Suppressor macrophage (primary cell): ENCODE measurements around the gene PPP1R18.
"Not testable (repeated sequence)": the region's sequence is repeated elsewhere in the genome, so short reads cannot be mapped to it uniquely, and the experiment has no call there.

ENCODE experiments used
- DNase-seq, 4 experiments: peaks; one replicate each; pipeline ENCODE4 v3.0.0-alpha.2; 2020 to 2022
- total RNA-seq, 17 experiments: gene quantifications; one replicate each; lab custom pipeline; 2026; ENCODE audit warnings: mixed read lengths in 6 of 17, inconsistent platforms in 3 of 17; lab: John Stamatoyannopoulos, UW

PPP1R18 gene, protein sequence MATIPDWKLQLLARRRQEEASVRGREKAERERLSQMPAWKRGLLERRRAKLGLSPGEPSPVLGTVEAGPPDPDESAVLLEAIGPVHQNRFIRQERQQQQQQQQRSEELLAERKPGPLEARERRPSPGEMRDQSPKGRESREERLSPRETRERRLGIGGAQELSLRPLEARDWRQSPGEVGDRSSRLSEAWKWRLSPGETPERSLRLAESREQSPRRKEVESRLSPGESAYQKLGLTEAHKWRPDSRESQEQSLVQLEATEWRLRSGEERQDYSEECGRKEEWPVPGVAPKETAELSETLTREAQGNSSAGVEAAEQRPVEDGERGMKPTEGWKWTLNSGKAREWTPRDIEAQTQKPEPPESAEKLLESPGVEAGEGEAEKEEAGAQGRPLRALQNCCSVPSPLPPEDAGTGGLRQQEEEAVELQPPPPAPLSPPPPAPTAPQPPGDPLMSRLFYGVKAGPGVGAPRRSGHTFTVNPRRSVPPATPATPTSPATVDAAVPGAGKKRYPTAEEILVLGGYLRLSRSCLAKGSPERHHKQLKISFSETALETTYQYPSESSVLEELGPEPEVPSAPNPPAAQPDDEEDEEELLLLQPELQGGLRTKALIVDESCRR
- 153 to 435 (median 226) reads per million in 17 experiments for total RNA-seq

DNA sequence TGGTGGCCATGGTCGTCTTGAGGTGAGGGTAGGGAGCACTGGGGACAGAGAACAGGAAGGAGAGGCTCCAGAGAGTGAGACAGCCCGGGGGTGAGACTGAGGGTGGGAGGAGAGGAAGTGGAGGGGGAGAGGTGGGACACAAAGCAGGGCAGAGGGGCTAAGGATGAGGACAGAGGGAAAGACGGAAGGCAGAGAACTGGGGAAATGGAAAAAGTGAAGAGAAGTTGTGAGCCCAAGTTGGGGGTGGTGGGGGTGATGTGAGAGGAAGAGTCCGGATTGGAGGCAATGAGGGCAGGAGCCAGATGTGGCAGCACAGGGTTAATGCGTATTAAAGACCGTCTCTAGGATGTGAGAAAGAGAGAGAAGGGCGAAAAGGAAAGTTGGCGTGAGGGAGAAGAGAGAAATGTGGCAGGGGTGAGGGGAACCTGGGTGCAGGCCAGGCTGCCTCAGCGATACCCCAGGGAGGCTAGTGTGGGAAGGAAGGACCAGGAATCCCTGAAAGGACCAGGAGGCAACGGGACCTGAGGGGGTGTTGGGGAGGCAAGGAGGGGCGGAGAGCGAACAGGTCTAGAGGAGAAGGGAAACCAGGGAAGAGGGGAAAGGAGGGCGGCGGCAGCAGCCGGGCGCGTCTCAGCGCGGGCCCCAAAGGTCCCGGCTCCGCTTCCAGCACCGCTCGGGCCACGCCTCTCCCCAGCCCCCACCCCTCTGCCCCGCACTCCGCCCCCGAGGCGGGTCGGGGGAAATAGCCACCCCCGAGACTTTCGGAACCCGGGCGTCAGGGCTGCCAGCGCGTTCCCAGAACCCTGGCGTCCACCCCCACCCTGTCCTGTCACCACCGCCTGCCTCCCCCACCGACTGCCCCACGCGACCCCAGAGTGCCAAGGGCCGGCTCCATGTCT lies at the start of gene PPP1R18:
Gene PPP1R18 (minus strand): TSS at position 637 of the 899 bp plus-strand sequence. CDS start 627 bp downstream, at position 10.
- DNase-seq = peak; percentile 68 to 93 (median 84)

DNA sequence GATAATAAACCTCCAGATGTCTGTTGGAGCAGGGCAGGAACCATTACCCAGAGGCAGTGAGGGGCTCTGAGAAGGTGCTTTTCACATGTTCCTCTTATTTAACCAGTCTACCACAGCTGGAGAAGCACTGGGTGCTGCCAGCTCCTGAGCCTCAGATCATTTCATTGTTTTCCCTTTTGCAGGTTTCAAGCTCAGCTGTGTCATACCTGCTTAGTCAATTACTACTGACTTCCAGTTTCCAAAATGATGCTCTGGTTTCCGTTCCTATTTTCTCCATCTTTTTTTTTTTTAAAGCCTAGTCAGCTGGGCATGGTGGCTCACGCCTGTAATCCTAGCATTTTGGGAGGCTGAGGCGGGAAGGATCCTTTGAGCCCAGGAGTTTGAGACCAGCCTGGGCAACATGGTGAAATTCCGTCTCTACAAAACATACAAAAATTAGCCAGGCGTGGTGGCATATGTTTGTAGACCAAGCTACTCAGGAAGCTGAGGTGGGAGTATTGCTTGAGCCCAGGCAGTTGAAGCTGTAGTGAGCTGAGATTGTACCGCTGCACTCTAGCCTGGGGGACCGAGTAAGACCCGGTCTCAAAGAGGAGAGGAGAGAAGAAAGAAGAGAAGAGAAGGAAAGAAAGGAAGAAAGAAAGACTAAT lies 49.3 kb upstream of the PPP1R18 start:
- no peak for DNase-seq

DNA sequence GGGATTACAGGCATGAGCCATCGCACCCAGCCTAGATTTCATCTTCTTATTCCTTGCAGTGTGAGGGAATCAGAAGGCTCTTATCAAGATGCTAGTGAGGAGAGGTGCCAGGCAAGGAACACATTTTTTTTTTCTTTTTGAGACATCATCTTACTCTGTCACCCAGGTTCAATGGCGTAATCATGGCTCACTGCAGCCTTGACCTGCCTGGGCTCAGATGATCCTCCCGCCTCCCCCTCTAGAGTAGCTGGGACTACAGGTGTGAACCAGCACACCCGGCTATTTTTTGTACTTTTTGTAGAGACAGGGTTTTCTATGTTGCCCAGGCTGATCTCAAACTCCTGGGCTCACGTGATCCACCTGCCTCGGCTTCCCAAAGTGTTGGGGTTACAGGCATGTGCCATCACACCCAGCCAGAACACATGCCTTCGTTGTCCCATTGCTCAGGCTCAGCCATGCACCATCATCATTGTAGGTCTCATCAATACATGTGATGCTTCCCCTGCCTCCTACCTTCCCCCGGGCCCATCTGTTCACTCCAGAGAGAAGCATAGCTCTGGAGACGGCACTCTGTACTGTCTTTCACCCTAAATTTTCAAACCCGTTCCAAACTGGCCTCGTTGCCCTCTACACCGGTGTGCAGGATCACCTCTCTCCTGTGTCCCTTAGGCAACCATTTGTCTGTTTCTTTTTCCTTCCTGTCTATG lies 45.9 kb upstream of the PPP1R18 start:
- no peak for DNase-seq

DNA sequence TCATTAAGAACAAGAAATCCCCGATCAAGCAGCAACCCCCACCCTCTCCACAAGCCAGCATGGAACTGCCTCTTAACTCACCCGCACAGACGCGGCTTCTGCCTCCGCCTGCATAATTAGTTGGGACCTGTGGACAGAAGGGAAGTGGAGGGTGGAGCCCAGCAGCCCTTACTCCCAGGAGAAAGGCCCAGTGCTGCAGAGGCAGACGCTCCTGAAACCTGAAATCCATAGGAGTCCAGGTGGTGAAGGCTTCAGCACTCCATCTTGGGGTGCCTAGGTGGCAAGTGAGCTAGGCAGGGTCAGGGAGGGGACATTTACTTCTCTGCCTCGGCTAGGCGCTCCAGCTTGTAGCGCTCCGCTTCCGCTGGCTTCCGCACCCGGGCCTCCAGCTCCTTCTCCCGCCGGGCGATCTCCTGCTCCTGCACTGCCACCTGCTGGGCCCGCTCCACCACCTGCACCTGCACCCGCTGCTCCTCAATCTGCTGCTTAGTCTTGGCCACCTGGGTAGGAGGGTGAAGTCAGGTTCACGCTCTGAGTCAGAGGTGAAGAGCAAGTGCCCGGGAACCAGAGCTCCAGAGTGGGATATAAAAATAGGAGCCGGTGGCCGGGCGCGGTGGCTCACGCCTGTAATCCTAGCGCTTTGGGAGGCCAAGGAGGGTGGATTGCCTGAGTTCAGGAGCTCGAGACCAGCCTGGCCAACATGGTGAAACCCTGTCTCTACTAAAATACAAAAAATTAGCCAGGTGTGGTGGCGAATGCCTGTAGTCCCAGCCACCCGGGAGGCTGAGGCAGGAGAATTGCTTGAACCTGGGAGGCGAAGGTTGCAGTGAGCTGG lies 44.4 kb upstream of the PPP1R18 start:
- peak; percentile 64 to 90 (median 80) for DNase-seq

DNA sequence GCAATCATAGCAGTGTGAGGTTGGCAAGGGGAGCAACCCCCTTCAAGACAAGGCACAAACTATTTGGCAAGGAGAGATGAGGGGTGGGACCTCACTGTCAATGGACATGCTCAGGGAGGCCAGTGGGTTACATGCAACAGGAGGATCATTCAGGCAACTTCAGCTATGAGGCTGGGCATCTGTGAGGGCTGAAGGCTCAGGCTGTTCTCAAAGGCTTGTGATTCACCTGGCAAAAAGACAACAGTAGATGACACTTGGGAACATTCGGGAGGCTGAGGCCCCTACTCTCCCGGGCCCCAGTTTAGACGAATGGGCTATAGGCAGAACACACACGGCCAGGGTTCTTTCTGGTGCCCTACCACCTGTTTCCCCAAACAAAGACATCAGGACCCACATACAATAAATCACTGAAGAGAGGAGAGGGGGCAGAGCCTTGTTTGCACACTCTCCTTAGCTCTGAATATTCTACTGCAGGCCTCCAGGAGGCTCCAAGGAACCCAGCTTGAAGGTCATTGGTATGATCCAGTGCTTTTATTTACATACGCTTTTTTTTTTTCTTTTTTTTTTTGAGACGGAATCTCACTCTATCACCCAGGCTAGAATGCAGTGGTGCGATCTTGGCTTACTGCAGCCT lies 41.6 kb upstream of the PPP1R18 start:
- peak in 1 of 4 experiments; percentile 22 for DNase-seq

DNA sequence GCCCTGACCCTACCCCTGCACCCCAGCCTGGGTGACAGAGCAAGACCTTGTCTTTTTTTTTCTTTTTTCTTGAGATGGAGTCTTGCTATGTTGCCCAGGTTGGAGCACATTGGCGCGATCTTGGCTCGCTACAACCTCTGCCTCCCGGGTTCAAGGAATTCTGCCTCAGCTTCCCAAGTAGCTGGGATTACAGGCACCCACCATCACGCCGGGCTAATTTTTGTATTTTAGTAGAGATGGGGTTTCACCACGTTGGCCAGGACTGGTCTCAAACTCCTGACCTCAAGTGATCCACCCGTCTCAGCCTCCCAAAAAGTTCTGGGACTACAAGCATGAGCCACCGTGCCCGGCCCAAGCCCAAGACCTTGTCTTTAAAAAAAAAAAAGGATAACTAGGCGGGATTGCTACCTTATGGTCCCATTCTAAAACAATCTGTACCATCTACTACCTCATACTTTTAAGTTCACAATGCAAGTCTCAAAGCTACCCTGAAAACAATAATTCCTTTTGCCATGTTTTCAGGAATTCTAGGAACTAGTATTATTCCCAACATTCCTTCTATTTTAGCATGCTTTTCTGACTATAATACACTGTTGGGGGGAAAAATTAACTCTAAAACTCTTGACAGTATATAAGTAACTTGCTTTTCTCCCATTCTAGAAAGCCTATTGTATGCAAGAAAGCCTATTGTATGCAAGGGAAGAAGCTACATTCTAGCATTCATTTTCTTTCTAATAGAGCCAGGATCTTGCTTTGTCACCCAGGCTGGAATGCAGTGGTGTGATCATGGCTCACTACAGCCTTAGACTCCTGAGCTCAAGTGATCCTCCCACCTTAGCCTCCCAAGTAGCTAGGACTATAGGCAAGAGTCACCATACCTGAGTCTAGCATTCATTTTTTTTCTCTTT lies 40.3 kb upstream of the PPP1R18 start:
- DNase-seq = no peak

DNA sequence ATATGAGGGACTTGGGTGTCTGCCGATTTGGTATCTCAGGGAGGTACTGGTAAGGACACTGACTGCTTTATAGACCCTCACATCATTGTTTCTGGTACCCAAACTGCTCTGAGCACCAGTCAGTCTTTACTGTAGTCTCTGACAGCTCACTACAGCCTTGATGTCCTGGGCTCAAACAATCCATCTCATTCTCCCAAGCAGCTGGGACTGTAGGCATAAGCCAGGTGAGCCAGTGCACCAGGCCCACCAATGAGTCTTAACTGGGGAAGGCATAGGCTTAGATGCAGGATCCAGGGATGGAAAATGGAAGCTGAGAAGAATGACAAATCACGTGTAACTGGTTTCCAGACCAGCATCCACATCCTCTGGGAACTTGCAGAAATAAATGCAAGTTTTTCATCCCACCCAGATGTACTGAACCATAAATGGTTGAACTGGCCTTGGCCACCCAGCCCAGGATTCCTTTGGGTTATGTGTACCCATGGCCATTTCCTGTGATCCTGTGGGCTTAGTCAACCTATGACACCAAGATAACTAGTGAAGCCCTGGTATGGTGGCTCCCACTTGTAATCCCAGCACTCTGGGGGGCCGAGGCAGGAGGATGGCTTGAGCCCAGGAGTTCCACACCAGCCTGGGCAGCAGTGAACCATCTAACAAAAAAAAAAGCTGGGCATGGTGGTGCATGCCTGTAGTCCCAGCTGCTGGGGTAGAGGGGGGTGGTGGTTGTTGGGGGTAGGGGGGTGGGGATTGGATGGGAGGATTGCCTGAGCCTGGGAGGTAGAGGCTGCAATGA lies 39.5 kb upstream of the PPP1R18 start:
- DNase-seq = no peak

DNA sequence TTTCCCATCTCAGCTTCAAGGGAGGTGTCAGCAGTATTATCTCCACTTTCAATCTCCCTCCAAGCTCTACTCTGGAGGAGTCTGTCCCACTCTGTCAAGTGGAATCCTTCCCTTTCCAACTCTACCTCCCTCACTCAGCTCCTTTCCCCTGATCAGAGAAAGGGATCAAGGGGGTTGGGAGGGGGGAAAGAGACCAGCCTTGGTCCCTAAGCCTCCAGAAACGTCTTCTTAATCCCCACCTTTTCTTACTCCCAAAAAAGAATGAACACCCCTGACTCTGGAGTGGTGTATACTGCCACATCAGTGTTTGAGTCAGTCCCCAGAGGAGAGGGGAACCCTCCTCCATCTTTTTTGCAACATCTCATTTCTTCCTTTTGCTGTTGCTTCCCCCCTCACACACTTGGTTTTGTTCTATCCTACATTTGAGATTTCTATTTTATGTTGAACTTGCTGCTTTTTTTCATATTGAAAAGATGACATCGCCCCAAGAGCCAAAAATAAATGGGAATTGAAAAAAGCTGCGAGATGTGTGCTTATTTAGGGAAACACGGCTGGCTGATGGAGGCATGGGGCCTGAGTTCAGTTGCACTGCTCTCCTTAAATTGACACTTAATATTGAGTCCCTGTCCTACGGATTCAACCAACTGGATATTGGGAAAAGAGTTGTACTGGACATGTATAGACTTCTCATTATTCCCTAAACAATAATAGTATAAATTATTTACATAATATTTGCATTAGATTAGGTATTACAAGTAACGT lies 38.6 kb upstream of the PPP1R18 start:
- peak in 3 of 4 experiments; percentile 39 to 56 (median 50) for DNase-seq

DNA sequence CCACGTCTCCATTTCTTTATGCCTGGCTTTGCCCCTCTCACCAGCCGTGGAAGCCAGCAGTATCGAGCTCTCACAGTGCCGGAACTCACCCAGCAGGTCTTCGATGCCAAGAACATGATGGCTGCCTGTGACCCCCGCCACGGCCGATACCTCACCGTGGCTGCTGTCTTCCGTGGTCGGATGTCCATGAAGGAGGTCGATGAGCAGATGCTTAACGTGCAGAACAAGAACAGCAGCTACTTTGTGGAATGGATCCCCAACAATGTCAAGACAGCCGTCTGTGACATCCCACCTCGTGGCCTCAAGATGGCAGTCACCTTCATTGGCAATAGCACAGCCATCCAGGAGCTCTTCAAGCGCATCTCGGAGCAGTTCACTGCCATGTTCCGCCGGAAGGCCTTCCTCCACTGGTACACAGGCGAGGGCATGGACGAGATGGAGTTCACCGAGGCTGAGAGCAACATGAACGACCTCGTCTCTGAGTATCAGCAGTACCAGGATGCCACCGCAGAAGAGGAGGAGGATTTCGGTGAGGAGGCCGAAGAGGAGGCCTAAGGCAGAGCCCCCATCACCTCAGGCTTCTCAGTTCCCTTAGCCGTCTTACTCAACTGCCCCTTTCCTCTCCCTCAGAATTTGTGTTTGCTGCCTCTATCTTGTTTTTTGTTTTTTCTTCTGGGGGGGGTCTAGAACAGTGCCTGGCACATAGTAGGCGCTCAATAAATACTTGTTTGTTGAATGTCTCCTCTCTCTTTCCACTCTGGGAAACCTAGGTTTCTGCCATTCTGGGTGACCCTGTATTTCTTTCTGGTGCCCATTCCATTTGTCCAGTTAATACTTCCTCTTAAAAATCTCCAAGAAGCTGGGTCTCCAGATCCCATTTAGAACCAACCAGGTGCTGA lies 37.6 kb upstream of the PPP1R18 start:
- DNase-seq = not testable (repeated sequence)

DNA sequence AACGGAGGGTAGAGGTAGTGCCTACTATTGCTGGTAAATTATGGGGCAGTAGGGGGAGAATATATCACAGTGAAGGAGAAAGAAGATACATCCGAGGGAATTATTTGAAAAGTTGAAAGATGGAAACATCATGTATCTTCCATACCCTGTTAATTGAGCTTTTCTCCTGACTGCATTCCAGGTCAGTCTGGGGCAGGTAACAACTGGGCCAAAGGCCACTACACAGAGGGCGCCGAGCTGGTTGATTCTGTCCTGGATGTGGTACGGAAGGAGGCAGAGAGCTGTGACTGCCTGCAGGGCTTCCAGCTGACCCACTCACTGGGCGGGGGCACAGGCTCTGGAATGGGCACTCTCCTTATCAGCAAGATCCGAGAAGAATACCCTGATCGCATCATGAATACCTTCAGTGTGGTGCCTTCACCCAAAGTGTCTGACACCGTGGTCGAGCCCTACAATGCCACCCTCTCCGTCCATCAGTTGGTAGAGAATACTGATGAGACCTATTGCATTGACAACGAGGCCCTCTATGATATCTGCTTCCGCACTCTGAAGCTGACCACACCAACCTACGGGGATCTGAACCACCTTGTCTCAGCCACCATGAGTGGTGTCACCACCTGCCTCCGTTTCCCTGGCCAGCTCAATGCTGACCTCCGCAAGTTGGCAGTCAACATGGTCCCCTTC lies 36.9 kb upstream of the PPP1R18 start:
- not testable (repeated sequence) for DNase-seq

DNA sequence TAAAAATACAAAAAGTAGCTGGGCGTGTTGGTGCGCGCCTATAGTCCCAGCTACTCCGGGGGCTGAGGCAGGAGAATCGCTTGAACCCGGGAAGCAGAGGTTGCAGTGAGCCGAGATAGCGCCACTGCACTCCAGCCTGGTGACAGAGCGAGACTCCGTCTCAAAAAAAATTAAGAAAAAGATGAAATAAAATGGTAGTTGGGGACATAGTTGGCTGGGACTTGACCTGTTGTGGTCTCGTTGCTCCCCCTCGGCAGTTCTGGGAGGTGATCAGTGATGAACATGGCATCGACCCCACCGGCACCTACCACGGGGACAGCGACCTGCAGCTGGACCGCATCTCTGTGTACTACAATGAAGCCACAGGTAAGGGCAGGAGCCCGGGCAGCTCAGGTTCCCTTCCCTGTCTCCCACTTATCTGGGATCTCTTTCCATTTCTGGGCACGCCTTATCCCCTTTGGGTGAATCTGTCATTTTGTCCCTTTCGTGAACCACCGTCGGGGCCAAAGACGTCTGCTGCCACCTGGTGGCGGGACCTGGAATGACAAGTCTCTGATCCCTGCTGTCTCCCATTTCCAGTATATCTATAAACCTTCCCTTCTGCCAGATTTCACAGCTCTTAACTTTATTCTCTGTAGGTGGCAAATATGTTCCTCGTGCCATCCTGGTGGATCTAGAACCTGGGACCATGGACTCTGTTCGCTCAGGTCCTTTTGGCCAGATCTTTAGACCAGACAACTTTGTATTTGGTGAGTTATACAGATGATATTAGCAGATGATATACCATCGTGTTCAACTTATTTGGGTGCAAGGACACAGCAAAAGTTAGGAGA lies 36.1 kb upstream of the PPP1R18 start:
- peak; percentile 85 to 95 (median 88) for DNase-seq

DNA sequence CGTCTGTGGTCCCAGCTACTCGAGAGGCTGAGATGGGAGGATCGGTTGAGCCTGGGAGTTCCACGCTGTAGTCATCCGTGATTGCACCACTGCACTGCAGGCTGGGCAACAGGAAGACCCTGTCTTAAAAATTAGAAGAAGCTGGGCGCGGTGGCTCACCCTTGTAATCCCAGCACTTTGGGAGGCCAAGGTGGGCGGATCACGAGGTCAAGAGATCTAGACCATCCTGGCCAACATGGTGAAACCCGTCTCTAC lies 35.5 kb upstream of the PPP1R18 start:
- peak; percentile 59 to 73 (median 72) for DNase-seq

DNA sequence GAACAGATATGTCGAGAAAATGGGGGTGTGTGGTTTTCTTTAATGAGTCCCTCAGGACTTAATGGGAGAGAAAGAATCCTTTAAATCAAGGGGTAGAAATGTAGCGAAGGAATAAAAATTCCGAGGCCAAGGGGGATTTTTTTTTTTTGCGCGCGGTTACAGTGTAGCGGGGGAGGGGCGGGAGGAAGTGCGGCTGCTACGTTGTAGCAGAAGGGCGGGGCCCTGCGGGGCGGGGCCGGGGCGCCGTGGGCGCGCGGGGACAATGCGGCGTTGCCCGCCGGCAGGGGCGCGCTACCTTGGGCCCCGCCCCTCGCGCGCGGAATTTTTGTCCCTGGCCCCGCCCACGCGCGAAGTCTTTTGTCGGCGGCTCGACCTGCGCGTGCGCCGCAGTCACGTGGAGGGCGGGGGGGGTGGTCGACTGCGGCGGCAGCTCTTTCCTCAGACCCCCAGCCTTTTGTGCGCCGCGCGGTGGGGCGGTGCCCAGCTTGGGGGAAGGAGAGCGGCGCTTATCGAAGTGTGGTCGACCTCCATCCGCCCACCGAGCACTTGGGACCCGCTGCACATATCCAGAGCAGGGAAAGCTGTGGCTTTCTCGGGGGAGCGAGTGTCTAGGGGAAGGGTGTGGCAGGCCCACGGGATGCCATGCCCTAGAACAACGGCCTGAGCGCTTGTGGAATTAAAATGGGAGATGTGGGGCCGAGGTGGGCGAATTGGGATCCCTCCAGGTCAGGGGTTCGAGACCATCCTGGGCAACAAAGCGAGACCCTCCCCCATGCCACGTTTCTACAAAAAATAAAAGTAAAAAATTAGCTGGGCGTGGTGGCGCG lies 35.0 kb upstream of the PPP1R18 start:
- peak; percentile 98 to 100 (median 98) for DNase-seq

DNA sequence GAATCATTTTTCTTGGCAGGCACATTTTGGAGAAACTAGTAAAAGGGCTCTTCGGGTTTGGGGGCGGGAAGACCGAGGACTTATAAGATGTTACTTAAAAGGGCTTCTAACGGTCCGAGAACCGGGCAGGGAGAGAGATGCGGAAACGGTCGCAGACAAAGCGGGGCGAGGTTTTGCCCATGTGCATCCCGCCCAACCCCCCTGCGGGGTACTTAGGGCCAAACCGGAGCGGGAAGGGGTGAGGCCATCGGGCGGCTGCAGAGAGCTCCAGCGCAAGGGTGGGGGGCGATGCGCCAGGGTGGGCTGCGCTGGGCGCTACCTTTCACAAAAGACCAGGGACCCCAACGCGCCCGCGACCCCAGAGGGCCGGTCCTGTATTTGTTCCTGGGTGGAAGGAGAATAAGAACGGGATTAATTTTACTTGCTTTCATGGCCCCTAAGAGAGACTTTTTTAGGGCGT lies 34.3 kb upstream of the PPP1R18 start:
- peak; percentile 60 to 82 (median 76) for DNase-seq
